IMR-90 (cell line): Measurements from ENCODE around the gene RAF1.

Experiments used
- RAD21 ChIP-seq: IDR thresholded peaks from 2 replicates; pipeline ENCODE4 v1.6.1; 2012; ENCODE audit warnings: low read length, improper control_type of control experiment
- RFX5 ChIP-seq: IDR thresholded peaks from 2 replicates; pipeline ENCODE4 v1.8.0; 2012; ENCODE audit warnings: low read depth, mild to moderate bottlenecking, low read length, moderate library complexity
- TF ChIP-seq, protein P1 (sequence below): conservative IDR thresholded peaks from 2 replicates; pipeline ENCODE4 v1.5.1; 2012; ENCODE audit warnings: mild to moderate bottlenecking, low read depth, low read length, improper control_type of control experiment

DNA sequence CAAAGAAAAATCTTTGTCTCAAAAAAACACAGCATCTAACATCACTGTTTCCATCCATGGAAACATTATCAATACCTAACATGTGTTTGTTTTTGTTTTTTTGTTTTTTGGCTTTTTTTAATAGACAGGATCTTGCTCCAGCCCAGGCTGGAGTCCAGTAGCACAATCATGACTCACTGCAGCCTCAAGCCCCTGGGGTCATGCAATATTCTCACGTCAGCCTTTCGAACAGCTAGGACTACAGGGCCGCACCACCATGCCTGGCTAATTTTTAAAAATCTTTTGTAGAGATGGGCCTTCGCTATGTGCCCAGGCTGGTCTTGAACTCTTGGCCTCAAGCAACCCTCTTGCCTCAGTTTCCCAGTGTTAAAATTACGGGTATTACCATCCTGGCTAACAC lies 52.8 kb downstream of the RAF1 start:
- no peak for TF ChIP-seq RAD21
- no peak for TF ChIP-seq RFX5
- TF ChIP-seq, protein P1, sequence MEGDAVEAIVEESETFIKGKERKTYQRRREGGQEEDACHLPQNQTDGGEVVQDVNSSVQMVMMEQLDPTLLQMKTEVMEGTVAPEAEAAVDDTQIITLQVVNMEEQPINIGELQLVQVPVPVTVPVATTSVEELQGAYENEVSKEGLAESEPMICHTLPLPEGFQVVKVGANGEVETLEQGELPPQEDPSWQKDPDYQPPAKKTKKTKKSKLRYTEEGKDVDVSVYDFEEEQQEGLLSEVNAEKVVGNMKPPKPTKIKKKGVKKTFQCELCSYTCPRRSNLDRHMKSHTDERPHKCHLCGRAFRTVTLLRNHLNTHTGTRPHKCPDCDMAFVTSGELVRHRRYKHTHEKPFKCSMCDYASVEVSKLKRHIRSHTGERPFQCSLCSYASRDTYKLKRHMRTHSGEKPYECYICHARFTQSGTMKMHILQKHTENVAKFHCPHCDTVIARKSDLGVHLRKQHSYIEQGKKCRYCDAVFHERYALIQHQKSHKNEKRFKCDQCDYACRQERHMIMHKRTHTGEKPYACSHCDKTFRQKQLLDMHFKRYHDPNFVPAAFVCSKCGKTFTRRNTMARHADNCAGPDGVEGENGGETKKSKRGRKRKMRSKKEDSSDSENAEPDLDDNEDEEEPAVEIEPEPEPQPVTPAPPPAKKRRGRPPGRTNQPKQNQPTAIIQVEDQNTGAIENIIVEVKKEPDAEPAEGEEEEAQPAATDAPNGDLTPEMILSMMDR, result no peak
